GM12875 (cell line): Measurements from ENCODE around the gene NXT1.

Experiments used
- H3K4me3 ChIP-seq: one replicate; pipeline ENCODE4 v1.5.1; 2011; ENCODE audit warnings: low read depth, low read length, control low read depth
- TF ChIP-seq, protein P1 (sequence below): IDR thresholded peaks from 2 replicates; pipeline ENCODE4 v1.5.1; 2011; ENCODE audit warnings: low read depth, mild to moderate bottlenecking, control low read depth, inconsistent platforms, low read length, moderate library complexity, borderline replicate concordance; ENCODE audit not compliant: insufficient read depth

The NXT1 gene

DNA sequence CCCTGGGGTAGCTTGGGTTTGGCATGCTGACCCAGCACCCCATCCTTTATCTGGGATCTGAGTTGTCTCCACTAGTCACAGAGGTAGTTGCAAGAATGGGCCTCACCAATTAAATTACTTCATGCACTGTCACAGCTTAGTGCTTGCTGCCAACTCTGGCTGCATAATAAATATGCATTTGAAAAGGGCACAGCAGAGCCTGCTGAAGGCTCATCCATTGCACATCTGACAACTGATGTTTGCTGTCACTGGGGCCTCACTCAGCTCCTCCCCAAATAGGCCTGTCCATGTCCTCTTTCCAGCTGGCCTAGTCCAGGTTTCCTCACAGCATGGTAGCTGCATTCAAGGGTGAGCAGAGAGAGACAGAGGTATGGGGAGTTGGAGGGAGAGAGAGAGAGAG lies 13.3 kb upstream of the NXT1 start:
- TF ChIP-seq, protein P1, sequence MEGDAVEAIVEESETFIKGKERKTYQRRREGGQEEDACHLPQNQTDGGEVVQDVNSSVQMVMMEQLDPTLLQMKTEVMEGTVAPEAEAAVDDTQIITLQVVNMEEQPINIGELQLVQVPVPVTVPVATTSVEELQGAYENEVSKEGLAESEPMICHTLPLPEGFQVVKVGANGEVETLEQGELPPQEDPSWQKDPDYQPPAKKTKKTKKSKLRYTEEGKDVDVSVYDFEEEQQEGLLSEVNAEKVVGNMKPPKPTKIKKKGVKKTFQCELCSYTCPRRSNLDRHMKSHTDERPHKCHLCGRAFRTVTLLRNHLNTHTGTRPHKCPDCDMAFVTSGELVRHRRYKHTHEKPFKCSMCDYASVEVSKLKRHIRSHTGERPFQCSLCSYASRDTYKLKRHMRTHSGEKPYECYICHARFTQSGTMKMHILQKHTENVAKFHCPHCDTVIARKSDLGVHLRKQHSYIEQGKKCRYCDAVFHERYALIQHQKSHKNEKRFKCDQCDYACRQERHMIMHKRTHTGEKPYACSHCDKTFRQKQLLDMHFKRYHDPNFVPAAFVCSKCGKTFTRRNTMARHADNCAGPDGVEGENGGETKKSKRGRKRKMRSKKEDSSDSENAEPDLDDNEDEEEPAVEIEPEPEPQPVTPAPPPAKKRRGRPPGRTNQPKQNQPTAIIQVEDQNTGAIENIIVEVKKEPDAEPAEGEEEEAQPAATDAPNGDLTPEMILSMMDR: no peak
- no peak overlapping the region for H3K4me3 ChIP-seq

DNA sequence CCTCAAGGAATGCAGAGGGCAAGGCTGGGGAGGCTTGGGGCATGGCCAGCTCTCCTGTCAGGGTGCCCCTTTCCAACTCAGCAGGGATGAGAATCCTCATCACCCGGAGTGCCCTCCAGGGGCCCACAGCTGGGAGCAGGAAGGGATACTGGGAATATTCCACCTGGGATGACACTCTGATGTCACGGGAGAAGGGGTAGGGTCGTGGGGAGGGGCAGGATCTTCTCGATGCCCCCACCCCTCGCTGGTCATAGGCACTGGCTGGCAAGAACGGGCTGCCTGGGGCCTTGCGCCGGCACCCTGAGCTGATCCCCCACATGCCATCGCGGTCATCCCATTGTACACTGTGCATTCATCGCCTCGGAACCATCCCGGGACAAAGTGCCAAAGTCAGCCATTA lies 10.6 kb upstream of the NXT1 start:
- no peak overlapping the region for H3K4me3 ChIP-seq
- TF ChIP-seq, protein P1: no peak

DNA sequence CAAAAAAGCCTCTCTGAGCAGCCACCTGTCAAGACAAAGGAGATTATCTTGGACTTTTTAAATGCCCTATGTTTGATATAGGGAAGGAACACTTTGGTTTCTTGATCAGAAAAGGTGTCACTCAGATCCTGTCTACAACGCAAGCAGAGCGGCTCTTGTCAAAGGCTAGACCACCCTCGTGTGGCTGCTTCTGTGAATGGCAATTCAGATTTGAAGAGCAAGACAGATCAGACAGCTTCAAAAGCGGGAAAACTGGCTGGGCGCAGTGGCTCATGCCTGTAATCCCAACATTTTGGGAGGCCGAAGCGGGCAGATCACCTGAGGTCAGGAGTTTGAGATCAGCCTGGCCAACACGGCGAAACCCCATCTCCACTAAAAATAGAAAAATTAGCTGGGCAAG lies 10.1 kb upstream of the NXT1 start:
- no peak overlapping the region for H3K4me3 ChIP-seq

DNA sequence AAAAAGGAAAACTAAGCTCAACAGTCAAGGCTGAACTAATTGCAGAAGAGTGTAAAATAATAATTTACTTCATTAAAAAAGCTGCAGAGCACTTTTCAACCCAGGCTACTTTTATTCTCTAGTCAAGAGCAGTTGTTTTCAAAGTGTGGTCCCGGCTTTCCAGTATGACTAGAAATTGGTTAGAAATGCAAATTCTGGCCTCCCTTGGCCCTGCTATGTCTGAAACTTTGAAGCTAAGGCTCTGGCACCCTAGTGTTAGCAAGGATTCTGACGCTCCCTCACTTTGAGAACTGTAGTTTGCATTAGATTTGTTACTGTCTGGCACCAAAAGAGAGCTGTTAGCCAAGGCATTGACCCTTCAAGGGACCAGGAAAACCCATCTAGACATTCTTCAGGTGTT lies 9.5 kb upstream of the NXT1 start:
- H3K4me3 ChIP-seq: no peak overlapping the region
- TF ChIP-seq, protein P1: no peak

More for the DNA sequence above, 10.1 kb upstream of the NXT1 start:
- TF ChIP-seq, protein P1: peak; percentile 50

DNA sequence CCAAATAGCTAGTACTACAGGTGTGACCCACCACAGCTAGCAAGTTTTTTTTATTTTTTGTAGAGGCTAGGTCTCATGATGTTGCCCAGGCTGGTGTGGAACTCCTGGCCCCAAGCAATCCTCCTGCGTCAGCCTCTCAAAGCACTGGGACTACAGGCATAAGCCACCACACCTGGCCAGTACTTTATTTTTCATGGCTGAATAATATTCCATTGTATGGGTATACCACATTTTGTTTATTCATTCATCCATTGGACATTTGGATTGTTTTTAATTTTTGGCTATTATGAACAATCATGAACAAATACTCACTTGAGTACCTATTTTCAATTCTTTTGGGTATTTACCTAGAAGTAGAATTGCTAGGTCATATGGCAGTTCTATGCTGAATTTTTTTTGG lies 7.0 kb upstream of the NXT1 start:
- TF ChIP-seq, protein P1: no peak
- no peak overlapping the region for H3K4me3 ChIP-seq

DNA sequence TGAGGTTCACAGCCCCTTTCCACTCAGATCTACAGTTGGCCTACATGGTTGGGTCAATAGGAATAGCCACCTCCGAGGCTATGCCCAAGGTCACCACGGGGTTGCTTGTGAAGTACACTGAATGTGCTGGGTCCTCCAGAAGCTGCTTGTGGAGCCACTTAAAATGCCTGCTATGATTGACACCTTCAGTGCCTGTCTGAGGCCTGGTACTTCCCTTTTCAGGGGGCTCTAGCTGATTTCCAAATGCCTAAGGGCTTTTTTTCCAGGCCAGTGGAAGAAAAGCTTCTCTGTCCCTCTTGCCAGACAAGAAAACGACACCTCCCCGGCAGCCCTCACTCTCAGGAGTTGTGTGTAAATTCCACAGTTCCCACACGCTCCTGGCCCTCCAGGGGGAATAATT lies 6.3 kb upstream of the NXT1 start:
- TF ChIP-seq, protein P1: no peak

DNA sequence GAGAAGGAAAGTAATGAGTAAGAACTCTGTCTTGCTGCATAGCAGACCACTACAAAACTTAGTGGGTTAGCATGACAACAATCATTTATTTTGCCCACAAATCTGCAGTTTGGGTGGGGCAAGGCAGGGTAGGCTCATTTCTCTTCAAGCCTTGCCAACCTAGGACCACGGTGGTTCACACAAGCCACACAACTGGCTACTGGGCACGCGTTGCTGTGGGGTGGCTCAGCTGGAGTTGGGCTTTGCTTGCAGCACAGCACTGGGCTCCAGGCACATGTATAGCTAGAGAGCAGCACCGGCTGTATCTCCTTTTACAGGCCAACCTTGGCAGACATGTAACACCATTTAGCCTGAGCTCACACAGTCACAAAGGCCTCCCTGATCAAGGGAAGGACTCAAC lies 4.6 kb upstream of the NXT1 start:
- no peak overlapping the region for H3K4me3 ChIP-seq
- TF ChIP-seq, protein P1: no peak

More for the DNA sequence above, 6.3 kb upstream of the NXT1 start:
- no peak overlapping the region for H3K4me3 ChIP-seq
